NOMO-1 treated with DMSO at 0.1 percent for 48 hours (cell line): ENCODE measurements around the gene MLH3.
"Not testable (repeated sequence)": the region's sequence is repeated elsewhere in the genome, so short reads cannot be mapped to it uniquely, and the experiment has no call there.

Experiments used
- DNase-seq: peaks from one replicate; lab custom pipeline; 2025; ENCODE audit not compliant: unreplicated experiment; lab: John Stamatoyannopoulos, UW

The MLH3 gene

GRCh38 chr14:75032939-75033338, 18.3 kb downstream of the MLH3 start:
- no peak for DNase-seq

GRCh38 chr14:75030147-75030546, 21.1 kb downstream of the MLH3 start:
- no peak for DNase-seq

GRCh38 chr14:75025876-75026275, 25.4 kb downstream of the MLH3 start:
- no peak for DNase-seq

DNA sequence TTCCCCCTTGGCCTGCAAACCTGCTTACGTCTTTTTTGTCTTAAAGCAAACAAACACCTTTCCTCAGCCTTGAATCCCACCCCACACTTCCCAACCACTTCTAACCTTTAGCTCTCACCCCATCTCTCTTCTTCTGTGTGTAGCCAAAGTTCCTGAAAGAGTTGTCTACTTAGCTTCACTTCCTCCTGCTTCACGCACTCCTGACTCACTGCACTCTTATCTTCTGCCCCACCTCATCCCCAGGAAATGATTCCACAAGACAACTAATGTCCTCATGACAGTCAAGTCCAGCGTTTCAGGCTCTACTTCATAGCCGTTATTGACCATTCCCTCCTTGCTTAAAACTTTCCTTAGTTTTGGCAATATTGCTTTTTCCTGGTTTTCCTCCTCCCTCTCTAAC, 26.2 kb downstream of the MLH3 start:
- DNase-seq, result peak; percentile 13

DNA sequence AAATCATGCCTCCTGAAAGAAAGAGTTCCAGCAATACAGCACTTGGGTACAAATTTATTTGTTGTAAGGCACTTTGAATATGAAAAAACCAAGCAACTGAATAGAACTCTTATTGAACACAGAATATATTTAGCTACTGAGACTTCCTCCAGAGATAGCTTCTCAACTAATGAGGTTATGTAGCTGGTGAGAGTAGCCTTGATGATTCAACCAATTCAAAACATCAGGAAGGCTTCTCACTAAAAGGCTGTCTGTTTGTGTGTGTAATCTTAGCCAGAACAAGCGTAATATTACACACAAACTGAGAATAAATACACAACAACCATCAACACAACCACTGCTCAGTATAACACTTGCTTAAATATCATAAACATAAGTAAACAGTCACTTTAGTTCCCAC, 28.2 kb downstream of the MLH3 start:
- no peak for DNase-seq

- no peak for DNase-seq
Observed at GRCh38 chr14:75022655-75023054, 28.6 kb downstream of the MLH3 start.

DNA sequence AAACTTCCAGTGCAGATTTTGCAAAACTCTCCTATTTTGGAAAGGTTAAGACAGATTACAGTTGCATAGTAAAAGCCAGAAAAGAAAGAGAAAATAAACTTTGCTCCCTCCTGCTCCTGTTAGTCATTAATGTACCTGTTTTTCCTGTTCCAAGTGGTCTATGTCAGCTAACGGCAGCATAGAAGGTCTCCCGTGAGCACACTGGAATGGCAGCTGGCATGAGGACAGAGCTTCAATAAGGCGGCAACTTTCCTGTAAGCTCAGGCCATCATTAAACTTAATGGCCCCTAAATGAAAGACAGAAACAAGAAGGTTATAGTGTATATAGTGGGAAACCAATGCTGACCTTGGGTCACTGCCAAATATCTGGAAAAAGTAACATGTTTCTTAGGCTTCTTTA, 32.6 kb downstream of the MLH3 start:
- no peak for DNase-seq

GRCh38 chr14:75016815-75017214, 34.5 kb downstream of the MLH3 start:
- no peak for DNase-seq

GRCh38 chr14:75015496-75015895, 35.8 kb downstream of the MLH3 start:
- no peak for DNase-seq

- no peak for DNase-seq
Observed at GRCh38 chr14:75013290-75013689, 38.0 kb downstream of the MLH3 start.

GRCh38 chr14:75011356-75011994, 39.8 kb downstream of the MLH3 start:
- no peak for DNase-seq

DNA sequence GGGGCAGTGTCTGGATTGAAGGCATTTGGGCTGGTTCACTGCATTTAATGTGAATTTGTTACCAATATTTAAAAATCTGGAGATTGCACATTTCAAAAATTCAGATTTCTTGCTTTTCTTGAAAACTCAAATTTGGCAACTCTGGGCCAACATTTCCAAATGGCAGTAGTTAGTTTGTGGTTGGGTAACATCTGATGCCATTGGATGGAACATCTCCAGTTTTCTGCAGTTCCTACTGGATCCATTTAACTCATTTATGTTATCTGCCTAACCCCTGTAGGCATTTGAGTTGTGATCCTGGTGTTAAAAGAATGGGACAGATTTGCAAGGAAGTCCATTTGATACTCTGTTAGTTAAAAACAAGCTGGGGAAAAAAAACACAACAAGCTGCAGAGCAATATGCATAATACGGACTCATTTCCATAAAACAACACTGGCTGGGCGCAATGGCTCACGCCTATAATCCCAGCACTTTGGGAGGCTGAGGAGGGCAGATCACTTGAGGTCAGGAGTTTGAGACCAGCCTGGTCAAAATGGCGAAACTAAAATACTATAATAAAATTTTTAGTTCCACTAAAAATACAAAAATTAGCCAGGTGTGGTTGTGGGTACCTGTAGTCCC, 40.7 kb downstream of the MLH3 start:
- DNase-seq, result no peak

DNA sequence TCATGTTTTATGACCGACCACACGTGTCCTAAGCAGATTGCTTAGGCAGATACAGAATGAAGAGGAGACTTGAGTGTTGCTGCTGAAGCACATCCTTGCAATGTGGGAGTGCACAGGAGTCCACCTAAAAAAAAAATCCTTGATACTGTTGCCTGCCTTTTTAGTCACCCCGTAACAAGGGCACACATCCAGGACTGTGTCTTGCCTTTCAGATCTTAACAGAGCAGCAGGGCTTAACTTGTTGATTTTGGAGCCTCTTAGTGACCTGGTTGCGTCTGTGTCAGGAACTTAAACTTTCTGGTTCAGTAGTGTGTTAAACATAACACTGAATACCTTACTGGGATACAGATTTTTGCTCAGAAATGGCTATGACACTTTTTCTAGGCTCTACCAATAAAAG, 42.1 kb downstream of the MLH3 start:
- DNase-seq, result no peak

- no peak for DNase-seq
Observed at GRCh38 chr14:75005357-75005756, 45.9 kb downstream of the MLH3 start.

DNA sequence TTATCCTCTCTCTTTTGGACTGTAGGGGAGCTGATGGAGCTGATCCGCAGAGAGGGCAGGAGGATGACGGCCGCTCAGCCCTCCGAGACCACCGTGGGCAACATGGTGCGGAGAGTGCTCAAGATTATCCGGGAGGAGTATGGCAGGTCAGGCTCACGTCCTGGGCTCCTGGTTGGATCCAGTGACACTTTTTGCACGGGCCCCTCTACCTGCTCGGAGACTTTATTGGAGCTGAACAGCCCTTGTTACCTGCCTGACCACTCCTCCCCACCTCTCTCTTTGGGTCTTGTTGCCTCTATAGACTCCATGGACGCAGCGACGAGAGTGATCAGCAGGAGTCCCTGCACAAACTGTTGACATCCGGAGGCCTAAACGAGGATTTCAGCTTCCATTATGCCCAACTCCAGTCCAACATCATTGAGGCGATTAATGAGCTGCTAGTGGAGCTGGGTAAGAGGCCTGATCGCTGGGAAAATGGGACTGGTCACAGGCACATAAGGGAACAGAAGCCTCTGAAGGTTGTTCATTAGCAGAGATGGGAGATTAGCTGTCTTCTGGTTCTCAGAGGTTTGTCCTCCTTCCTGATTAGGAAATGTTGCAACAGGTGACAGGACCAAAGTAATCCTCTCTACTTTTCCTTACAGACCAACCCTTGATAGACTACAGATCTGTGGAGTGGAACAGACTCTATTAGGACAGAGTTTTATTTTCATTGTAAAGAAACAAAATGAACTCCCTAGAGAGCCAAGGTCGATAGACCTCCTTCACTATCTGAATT, 47.8 kb downstream of the MLH3 start:
- DNase-seq, result no peak

GRCh38 chr14:75002392-75003249, 48.6 kb downstream of the MLH3 start, which contains the start of gene EIF2B2:
Gene EIF2B2 (plus strand): TSS chr14:75002921. CDS start chr14:75002991, 70 bp downstream.
- peak; percentile 98 for DNase-seq

DNA sequence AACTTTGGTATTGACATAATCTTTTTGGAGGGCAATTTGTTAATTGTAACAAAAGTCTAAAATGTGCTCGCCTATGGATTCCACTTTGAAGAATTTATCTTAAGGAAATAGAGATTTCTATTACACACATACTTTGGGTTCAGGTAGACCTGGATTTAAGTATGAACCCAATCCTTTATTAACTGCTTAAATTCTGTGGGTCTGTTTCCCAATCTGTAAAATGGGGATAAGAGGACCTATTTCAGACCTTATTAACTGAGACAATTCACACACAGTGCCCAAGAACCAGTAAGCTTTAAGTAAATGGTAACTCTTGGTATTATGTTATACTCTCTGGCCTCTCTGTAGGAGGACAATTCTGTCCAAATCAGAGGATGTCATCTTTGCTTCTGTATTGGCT, 49.4 kb downstream of the MLH3 start:
- DNase-seq, result no peak

GRCh38 chr14:75001261-75001660, 50.0 kb downstream of the MLH3 start:
- DNase-seq, result no peak

- not testable (repeated sequence) for DNase-seq
Observed at GRCh38 chr14:74995781-74996180, 55.5 kb downstream of the MLH3 start.

GRCh38 chr14:74994182-74994581, 57.1 kb downstream of the MLH3 start:
- DNase-seq, result not testable (repeated sequence)

- DNase-seq, result no peak
Observed at GRCh38 chr14:74988993-74989392, 62.3 kb downstream of the MLH3 start.
